GM03348 (cell line): ENCODE results near the gene ITGA3.

Source experiments
- DNase-seq: peaks from one replicate; pipeline ENCODE4 v3.0.0; 2012; ENCODE audit warnings: low spot score

ITGA3 gene

GRCh38 chr17:50129728-50130558, 74.0 kb downstream of the ITGA3 start, which contains the start of gene SAMD14:
TSS of gene SAMD14 (minus strand) at chr17:50130160. CDS start at chr17:50124959, 5,201 bp downstream.
- peak; percentile 87 for DNase-seq

GRCh38 chr17:50130559-50131305, 74.8 kb downstream of the ITGA3 start:
- no peak for DNase-seq

GRCh38 chr17:50132104-50132794, 76.3 kb downstream of the ITGA3 start:
- DNase-seq, result no peak

- DNase-seq, result peak; percentile 78
Measured at GRCh38 chr17:50133028-50133768, 77.3 kb downstream of the ITGA3 start.

- peak; percentile 70 for DNase-seq
Measured at GRCh38 chr17:50133769-50134099, 77.8 kb downstream of the ITGA3 start.

GRCh38 chr17:50134206-50135110, 78.5 kb downstream of the ITGA3 start:
- DNase-seq, result peak; percentile 64

- DNase-seq, result no peak
Measured at GRCh38 chr17:50135316-50136095, 79.6 kb downstream of the ITGA3 start.

GRCh38 chr17:50136096-50136687, 80.3 kb downstream of the ITGA3 start:
- no peak for DNase-seq

- no peak for DNase-seq
Measured at GRCh38 chr17:50137042-50137441, 81.1 kb downstream of the ITGA3 start.

- no peak for DNase-seq
Measured at GRCh38 chr17:50139185-50139783, 83.4 kb downstream of the ITGA3 start.
